AG04450 (cell line): Measurements from ENCODE around the gene TMIGD3. TPM values are rescaled to one million over a fixed set of nuclear protein-coding genes. Genes with fewer than 3 reads are reported as not detected.

Source experiments
- CTCF ChIA-PET: fragments of 300-600, 350-600 bp; formaldehyde crosslinking; extraction: SDS; loops from one replicate; lab custom pipeline; 2022; ENCODE audit warnings: antibody characterized with exemption, inconsistent platforms; lab: Charles Lee
- POLR2A ChIA-PET: fragments of 350-600 bp; formaldehyde crosslinking; extraction: SDS; loops from one replicate; lab custom pipeline; 2021; ENCODE audit warnings: antibody characterized with exemption, inconsistent platforms; lab: Yijun Ruan, JAX
- DNase-seq: peaks from one replicate; pipeline ENCODE4 v3.0.0-alpha.2; 2011; ENCODE audit warnings: low read depth, low spot score
- H3K27ac ChIP-seq: one replicate; pipeline ENCODE4 v1.5.1; 2012; ENCODE audit warnings: low read depth, low read length, control low read depth
- H3K27me3 ChIP-seq: one replicate; pipeline ENCODE4 v1.6.0; 2012; ENCODE audit warnings: low read length; ENCODE audit not compliant: control insufficient read depth, insufficient read depth
- H3K4me3 ChIP-seq: 2 replicates; pipeline ENCODE4 v1.5.1; 2011; ENCODE audit warnings: mild to moderate bottlenecking, low read depth, low read length, control low read depth
- H3K9me3 ChIP-seq: 2 replicates; pipeline ENCODE4 v1.5.1; 2012; ENCODE audit warnings: low read length; ENCODE audit not compliant: control insufficient read depth, insufficient read depth
- CTCF ChIP-seq: IDR thresholded peaks from 2 replicates; pipeline ENCODE4 v1.5.1; 2011; ENCODE audit warnings: low read depth, low read length, control low read depth, inconsistent platforms
- polyA plus RNA-seq: library from polyadenylated mRNA; depleted of rRNA; stranded (reverse); fragments of >200 nt; gene quantifications from 2 replicates; pipeline ENCODE4 v1.2.3, GENCODE V29; 2011

TMIGD3 gene
- polyA plus RNA-seq, 1 experiment = not detected

- Histone ChIP-seq H3K27me3 (no peaks in the 10 kb centered on the region), H3K4me3 (no peak overlapping the region), H3K9me3 (no peaks in the 10 kb centered on the region), H3K27ac (no peak overlapping the region)
- TF ChIP-seq CTCF = no peak
- POLR2A ChIA-PET = no interaction called here
- CTCF ChIA-PET = interaction anchor here (1.2 to 2.3 kb wide), 2 partner anchors 11 to 37 kb away, joined by 3 to 10 read pairs; no protein-coding TSS in a partner anchor
- DNase-seq = no peak
Observed at GRCh38 chr1:111470596-111470995, 32.8 kb downstream of the TMIGD3 start.

- CTCF ChIA-PET = interaction anchor here (1.3 to 1.4 kb wide), 2 partner anchors 12 to 38 kb away, joined by 3 to 6 read pairs; no protein-coding TSS in a partner anchor
- Histone ChIP-seq H3K4me3 (no peak overlapping the region), H3K27ac (no peak overlapping the region), H3K9me3 (no peaks in the 10 kb centered on the region), H3K27me3 (no peaks in the 10 kb centered on the region)
- TF ChIP-seq CTCF = no peak
- no peak for DNase-seq
- POLR2A ChIA-PET = no interaction called here
Observed at GRCh38 chr1:111469539-111469938, 33.9 kb downstream of the TMIGD3 start.

- Histone ChIP-seq H3K27me3 (no peaks in the 10 kb centered on the region), H3K27ac (no peak overlapping the region), H3K4me3 (no peak overlapping the region), H3K9me3 (no peaks in the 10 kb centered on the region)
- ChIA-PET CTCF (interaction anchor here (1.3 to 1.4 kb wide), 2 partner anchors 13 to 39 kb away, joined by 3 to 6 read pairs; no protein-coding TSS in a partner anchor), POLR2A (no interaction called here)
- no peak for TF ChIP-seq CTCF
- no peak for DNase-seq
Observed at GRCh38 chr1:111468717-111469100, 34.7 kb downstream of the TMIGD3 start.

- no peak for TF ChIP-seq CTCF
- CTCF ChIA-PET = interaction anchor here (1.3 to 1.9 kb wide), 3 partner anchors 14 to 40 kb away, joined by 3 to 7 read pairs (median 6); no protein-coding TSS in a partner anchor
- Histone ChIP-seq H3K9me3 (no peaks in the 10 kb centered on the region), H3K27me3 (no peaks in the 10 kb centered on the region), H3K4me3 (no peak overlapping the region), H3K27ac (no peak overlapping the region)
- DNase-seq = no peak
- POLR2A ChIA-PET = no interaction called here
Observed at GRCh38 chr1:111467865-111468716, 35.3 kb downstream of the TMIGD3 start.

- ChIA-PET CTCF (interaction anchor here (1.9 to 2.6 kb wide), 2 partner anchors 15 to 42 kb away, joined by 7 to 12 read pairs; no protein-coding TSS in a partner anchor), POLR2A (no interaction called here)
- H3K4me3 ChIP-seq = no peak overlapping the region
Observed at GRCh38 chr1:111466480-111466879, 37.0 kb downstream of the TMIGD3 start.

More at GRCh38 chr1:111466480-111466879, 37.0 kb downstream of the TMIGD3 start:
- no peak for DNase-seq
- no peak for TF ChIP-seq CTCF
- Histone ChIP-seq H3K27me3 (no peaks in the 10 kb centered on the region), H3K9me3 (no peaks in the 10 kb centered on the region), H3K27ac (no peak overlapping the region)
